ENCODE results near the gene TRAPPC5.

TRAPPC5 gene

GRCh38 chr19:7674010-7675005, 6.3 kb upstream of the TRAPPC5 start:
- peaks cover 53 to 58% of the 10 kb centered on the region in 2 experiments for H3K27me3 ChIP-seq (ENCODE audit: control insufficient read depth in 1 of 2, insufficient read depth in 1 of 2, low read length in 2 of 2)
- no peak overlapping the region for H2AFZ ChIP-seq (ENCODE audit: low read depth, low read length)
- no peak overlapping the region for H3K4me3 ChIP-seq (ENCODE audit: insufficient read depth in 1 of 2, low read depth in 1 of 2, low read length in 2 of 2)
- H2AK5ac ChIP-seq (ENCODE audit: low read length, severe bottlenecking): no peak overlapping the region
- H4K8ac ChIP-seq (ENCODE audit: low read length): no peak overlapping the region
- H3K36me3 ChIP-seq (ENCODE audit: control insufficient read depth in 1 of 2, insufficient read depth in 2 of 2, low read depth in 1 of 2, low read length in 2 of 2): no peaks in the 10 kb centered on the region
- H2BK15ac ChIP-seq (ENCODE audit: low read depth, poor library complexity, severe bottlenecking): no peak overlapping the region
- no peak overlapping the region for H3K27ac ChIP-seq (ENCODE audit: low read length, poor library complexity, severe bottlenecking)
- H2BK5ac ChIP-seq (ENCODE audit: low read depth, low read length, poor library complexity, severe bottlenecking): no peak overlapping the region
- H3K9me3 ChIP-seq (ENCODE audit: control insufficient read depth, low read length): peaks cover 5% of the 10 kb centered on the region
- H4K91ac ChIP-seq (ENCODE audit: low read length): no peak overlapping the region
- peak; percentile 59 for DNase-seq
- no peak overlapping the region for H2BK120ac ChIP-seq (ENCODE audit: low read depth, low read length)
- H3K9ac ChIP-seq (ENCODE audit: low read length): no peak overlapping the region
- H3K14ac ChIP-seq (ENCODE audit: low read length in 2 of 2): no peak overlapping the region
- WGBS: 55% methylated on average over 16 of the region's 21 CpGs
- no peak overlapping the region for H3K4ac ChIP-seq (ENCODE audit: low read depth in 1 of 2, low read length in 2 of 2)
- no peak overlapping the region for H3K23ac ChIP-seq (ENCODE audit: low read length in 2 of 2)
- peaks cover 2% of the 10 kb centered on the region for H3K4me1 ChIP-seq (ENCODE audit: control insufficient read depth, insufficient read depth, low read depth, low read length)
- no peak overlapping the region for H3K4me2 ChIP-seq (ENCODE audit: low read length, poor library complexity, severe bottlenecking)
- no peak overlapping the region for H3K18ac ChIP-seq (ENCODE audit: low read depth in 1 of 2, low read length in 2 of 2)
- H3K79me1 ChIP-seq (replicated peaks; ENCODE audit: low read length, poor library complexity, severe bottlenecking): no peaks in the 10 kb centered on the region
- no peak overlapping the region for H2BK12ac ChIP-seq (ENCODE audit: low read length in 2 of 2)

GRCh38 chr19:7676376-7676775, 4.3 kb upstream of the TRAPPC5 start:
- H3K4me3 ChIP-seq (ENCODE audit: insufficient read depth in 1 of 2, low read depth in 1 of 2, low read length in 2 of 2): no peak overlapping the region
- H3K9me3 ChIP-seq (ENCODE audit: control insufficient read depth, low read length): peaks cover 5% of the 10 kb centered on the region
- no peak overlapping the region for H3K4ac ChIP-seq (ENCODE audit: low read depth in 1 of 2, low read length in 2 of 2)
- 65% methylated on average over 5 of the region's 7 CpGs for WGBS
- H3K36me3 ChIP-seq (ENCODE audit: control insufficient read depth in 1 of 2, insufficient read depth in 2 of 2, low read depth in 1 of 2, low read length in 2 of 2): no peaks in the 10 kb centered on the region
- H3K27ac ChIP-seq (ENCODE audit: low read length, poor library complexity, severe bottlenecking): no peak overlapping the region
- H2BK12ac ChIP-seq (ENCODE audit: low read length in 2 of 2): no peak overlapping the region
- H3K27me3 ChIP-seq (ENCODE audit: control insufficient read depth in 1 of 2, insufficient read depth in 1 of 2, low read length in 2 of 2): peaks cover 37 to 51% of the 10 kb centered on the region in 2 experiments
- H2BK15ac ChIP-seq (ENCODE audit: low read depth, poor library complexity, severe bottlenecking): no peak overlapping the region
- no peak overlapping the region for H3K18ac ChIP-seq (ENCODE audit: low read depth in 1 of 2, low read length in 2 of 2)
- no peak overlapping the region for H4K91ac ChIP-seq (ENCODE audit: low read length)
- no peak overlapping the region for H3K14ac ChIP-seq (ENCODE audit: low read length in 2 of 2)
- H2BK120ac ChIP-seq (ENCODE audit: low read depth, low read length): no peak overlapping the region
- H2BK5ac ChIP-seq (ENCODE audit: low read depth, low read length, poor library complexity, severe bottlenecking): no peak overlapping the region
- no peak overlapping the region for H3K9ac ChIP-seq (ENCODE audit: low read length)
- no peak overlapping the region for H2AK5ac ChIP-seq (ENCODE audit: low read length, severe bottlenecking)
- no peak overlapping the region for H3K23ac ChIP-seq (ENCODE audit: low read length in 2 of 2)
- no peak overlapping the region for H2AFZ ChIP-seq (ENCODE audit: low read depth, low read length)
- DNase-seq: no peak
- no peak overlapping the region for H4K8ac ChIP-seq (ENCODE audit: low read length)
- peaks cover 6% of the 10 kb centered on the region for H3K79me1 ChIP-seq (replicated peaks; ENCODE audit: low read length, poor library complexity, severe bottlenecking)
- H3K4me2 ChIP-seq (ENCODE audit: low read length, poor library complexity, severe bottlenecking): no peak overlapping the region
- peaks cover 5% of the 10 kb centered on the region for H3K4me1 ChIP-seq (ENCODE audit: control insufficient read depth, insufficient read depth, low read depth, low read length)

- no peak within 1 kb of the TSS for H3K4ac ChIP-seq (ENCODE audit: low read depth in 1 of 2, low read length in 2 of 2)
- peaks cover 10% of the 10 kb centered on the region for H3K4me1 ChIP-seq (ENCODE audit: control insufficient read depth, insufficient read depth, low read depth, low read length)
Observed at GRCh38 chr19:7676854-7677253, 3.8 kb upstream of the TRAPPC5 start, which contains the start of gene MCEMP1. Gene MCEMP1 (plus strand): TSS chr19:7677090. CDS start chr19:7677121, 31 bp downstream.

GRCh38 chr19:7677669-7678311, 2.8 kb upstream of the TRAPPC5 start:
- Histone ChIP-seq H3K4me3 (ENCODE audit: insufficient read depth in 1 of 2, low read depth in 1 of 2, low read length in 2 of 2) (no peak overlapping the region), H3K9ac (ENCODE audit: low read length) (no peak overlapping the region), H2AFZ (ENCODE audit: low read depth, low read length) (no peak overlapping the region), H3K27me3 (ENCODE audit: control insufficient read depth in 1 of 2, insufficient read depth in 1 of 2, low read length in 2 of 2) (peaks cover 28 to 43% of the 10 kb centered on the region in 2 experiments), H2BK120ac (ENCODE audit: low read depth, low read length) (no peak overlapping the region), H4K91ac (ENCODE audit: low read length) (no peak overlapping the region), H2AK5ac (ENCODE audit: low read length, severe bottlenecking) (no peak overlapping the region), H3K27ac (ENCODE audit: low read length, poor library complexity, severe bottlenecking) (no peak overlapping the region), H2BK15ac (ENCODE audit: low read depth, poor library complexity, severe bottlenecking) (no peak overlapping the region), H2BK5ac (ENCODE audit: low read depth, low read length, poor library complexity, severe bottlenecking) (no peak overlapping the region), H3K4ac (ENCODE audit: low read depth in 1 of 2, low read length in 2 of 2) (no peak overlapping the region), H3K23ac (ENCODE audit: low read length in 2 of 2) (no peak overlapping the region), H3K79me1 (replicated peaks; ENCODE audit: low read length, poor library complexity, severe bottlenecking) (peaks cover 20% of the 10 kb centered on the region), H2BK12ac (ENCODE audit: low read length in 2 of 2) (peak overlapping the region in 1 of 2 experiments; percentile 61), H3K18ac (ENCODE audit: low read depth in 1 of 2, low read length in 2 of 2) (no peak overlapping the region), H3K4me1 (ENCODE audit: control insufficient read depth, insufficient read depth, low read depth, low read length) (peaks cover 17% of the 10 kb centered on the region), H3K14ac (ENCODE audit: low read length in 2 of 2) (no peak overlapping the region), H3K36me3 (ENCODE audit: control insufficient read depth in 1 of 2, insufficient read depth in 2 of 2, low read depth in 1 of 2, low read length in 2 of 2) (peaks cover 7 to 10% of the 10 kb centered on the region in 2 experiments), H4K8ac (ENCODE audit: low read length) (no peak overlapping the region), H3K4me2 (ENCODE audit: low read length, poor library complexity, severe bottlenecking) (no peak overlapping the region), H3K9me3 (ENCODE audit: control insufficient read depth, low read length) (peaks cover 3% of the 10 kb centered on the region)
- DNase-seq: no peak
- 40% methylated on average over 9 of the region's 12 CpGs for WGBS

More at GRCh38 chr19:7676854-7677253, 3.8 kb upstream of the TRAPPC5 start, which contains the start of gene MCEMP1:
- Histone ChIP-seq H3K23ac (ENCODE audit: low read length in 2 of 2) (no peak within 1 kb of the TSS), H2BK15ac (ENCODE audit: low read depth, poor library complexity, severe bottlenecking) (no peak within 1 kb of the TSS), H3K9me3 (ENCODE audit: control insufficient read depth, low read length) (peaks cover 5% of the 10 kb centered on the region), H2BK12ac (ENCODE audit: low read length in 2 of 2) (peak within 1 kb of the TSS in 1 of 2 experiments; percentile 61), H2AFZ (ENCODE audit: low read depth, low read length) (no peak within 1 kb of the TSS), H3K79me1 (replicated peaks; ENCODE audit: low read length, poor library complexity, severe bottlenecking) (peaks cover 11% of the 10 kb centered on the region), H3K36me3 (ENCODE audit: control insufficient read depth in 1 of 2, insufficient read depth in 2 of 2, low read depth in 1 of 2, low read length in 2 of 2) (peaks cover 0 to 1% of the 10 kb centered on the region in 2 experiments), H3K9ac (ENCODE audit: low read length) (no peak within 1 kb of the TSS), H2BK120ac (ENCODE audit: low read depth, low read length) (no peak within 1 kb of the TSS), H4K91ac (ENCODE audit: low read length) (no peak within 1 kb of the TSS), H4K8ac (ENCODE audit: low read length) (no peak within 1 kb of the TSS), H3K4me3 (ENCODE audit: insufficient read depth in 1 of 2, low read depth in 1 of 2, low read length in 2 of 2) (no peak within 1 kb of the TSS), H2BK5ac (ENCODE audit: low read depth, low read length, poor library complexity, severe bottlenecking) (no peak within 1 kb of the TSS), H3K27me3 (ENCODE audit: control insufficient read depth in 1 of 2, insufficient read depth in 1 of 2, low read length in 2 of 2) (peaks cover 34 to 49% of the 10 kb centered on the region in 2 experiments), H3K14ac (ENCODE audit: low read length in 2 of 2) (no peak within 1 kb of the TSS), H3K4me2 (ENCODE audit: low read length, poor library complexity, severe bottlenecking) (no peak within 1 kb of the TSS), H3K27ac (ENCODE audit: low read length, poor library complexity, severe bottlenecking) (no peak within 1 kb of the TSS), H3K18ac (ENCODE audit: low read depth in 1 of 2, low read length in 2 of 2) (no peak within 1 kb of the TSS), H2AK5ac (ENCODE audit: low read length, severe bottlenecking) (no peak within 1 kb of the TSS)
- DNase-seq: no peak
- WGBS: 62% methylated on average over 10 of the region's 10 CpGs

Data from mesenchymal stem cell (in vitro differentiated cells and primary cell).